ENCODE data around the gene ETNK1.

DNA sequence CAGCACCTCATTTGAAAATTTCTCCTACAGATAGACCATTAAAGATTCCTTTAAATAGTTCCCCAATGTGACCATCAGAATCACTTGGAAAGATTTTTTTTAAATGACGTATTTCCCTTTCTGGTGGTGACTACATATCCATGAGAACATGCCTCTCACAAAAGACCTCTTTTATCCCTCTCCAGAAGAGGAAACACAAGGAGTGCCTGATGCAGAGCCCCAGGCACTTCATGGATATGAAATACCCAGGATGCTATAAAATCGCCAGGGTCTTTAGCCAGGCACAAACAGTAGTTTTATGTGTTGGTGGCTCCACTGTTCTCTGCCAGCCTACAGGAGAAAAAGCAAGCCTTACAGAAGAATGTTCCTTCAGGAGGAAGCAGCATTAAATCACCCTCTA, 97.1 kb downstream of the ETNK1 start:
- TF ChIP-seq, protein P1, sequence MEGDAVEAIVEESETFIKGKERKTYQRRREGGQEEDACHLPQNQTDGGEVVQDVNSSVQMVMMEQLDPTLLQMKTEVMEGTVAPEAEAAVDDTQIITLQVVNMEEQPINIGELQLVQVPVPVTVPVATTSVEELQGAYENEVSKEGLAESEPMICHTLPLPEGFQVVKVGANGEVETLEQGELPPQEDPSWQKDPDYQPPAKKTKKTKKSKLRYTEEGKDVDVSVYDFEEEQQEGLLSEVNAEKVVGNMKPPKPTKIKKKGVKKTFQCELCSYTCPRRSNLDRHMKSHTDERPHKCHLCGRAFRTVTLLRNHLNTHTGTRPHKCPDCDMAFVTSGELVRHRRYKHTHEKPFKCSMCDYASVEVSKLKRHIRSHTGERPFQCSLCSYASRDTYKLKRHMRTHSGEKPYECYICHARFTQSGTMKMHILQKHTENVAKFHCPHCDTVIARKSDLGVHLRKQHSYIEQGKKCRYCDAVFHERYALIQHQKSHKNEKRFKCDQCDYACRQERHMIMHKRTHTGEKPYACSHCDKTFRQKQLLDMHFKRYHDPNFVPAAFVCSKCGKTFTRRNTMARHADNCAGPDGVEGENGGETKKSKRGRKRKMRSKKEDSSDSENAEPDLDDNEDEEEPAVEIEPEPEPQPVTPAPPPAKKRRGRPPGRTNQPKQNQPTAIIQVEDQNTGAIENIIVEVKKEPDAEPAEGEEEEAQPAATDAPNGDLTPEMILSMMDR (IDR thresholded peaks at IDR 0.05; ENCODE audit: low read depth, low read length, poor library complexity, severe bottlenecking), result no peak
- TF ChIP-seq EZH2phosphoT487 (IDR thresholded peaks at IDR 0.05; ENCODE audit: borderline replicate concordance, low read length), result no peak
